ENCODE measurements around the gene EZH1.
A peak's percentile ranks its signal among the peaks of the same experiment; 100 is the strongest.

Gene EZH1

GRCh38 chr17:42698736-42699414 is 46.0 kb downstream of the EZH1 start:
- Histone ChIP-seq H3K4me3 (ENCODE audit: severe bottlenecking) (no peak overlapping the region), H3K27ac (ENCODE audit: poor library complexity, severe bottlenecking) (no peak overlapping the region), H3K27me3 (ENCODE audit: insufficient read depth, poor library complexity, severe bottlenecking) (no peaks in the 10 kb centered on the region), H3K36me3 (ENCODE audit: low read depth) (peaks cover 17% of the 10 kb centered on the region), H3K9me3 (ENCODE audit: severe bottlenecking) (no peaks in the 10 kb centered on the region), H3K4me1 (ENCODE audit: insufficient read depth, poor library complexity, severe bottlenecking) (no peaks in the 10 kb centered on the region)
- DNase-seq (ENCODE audit: low spot score) (no peak), ATAC-seq (ENCODE audit: low read depth) (peak; percentile 43)
- TF ChIP-seq, protein P1, sequence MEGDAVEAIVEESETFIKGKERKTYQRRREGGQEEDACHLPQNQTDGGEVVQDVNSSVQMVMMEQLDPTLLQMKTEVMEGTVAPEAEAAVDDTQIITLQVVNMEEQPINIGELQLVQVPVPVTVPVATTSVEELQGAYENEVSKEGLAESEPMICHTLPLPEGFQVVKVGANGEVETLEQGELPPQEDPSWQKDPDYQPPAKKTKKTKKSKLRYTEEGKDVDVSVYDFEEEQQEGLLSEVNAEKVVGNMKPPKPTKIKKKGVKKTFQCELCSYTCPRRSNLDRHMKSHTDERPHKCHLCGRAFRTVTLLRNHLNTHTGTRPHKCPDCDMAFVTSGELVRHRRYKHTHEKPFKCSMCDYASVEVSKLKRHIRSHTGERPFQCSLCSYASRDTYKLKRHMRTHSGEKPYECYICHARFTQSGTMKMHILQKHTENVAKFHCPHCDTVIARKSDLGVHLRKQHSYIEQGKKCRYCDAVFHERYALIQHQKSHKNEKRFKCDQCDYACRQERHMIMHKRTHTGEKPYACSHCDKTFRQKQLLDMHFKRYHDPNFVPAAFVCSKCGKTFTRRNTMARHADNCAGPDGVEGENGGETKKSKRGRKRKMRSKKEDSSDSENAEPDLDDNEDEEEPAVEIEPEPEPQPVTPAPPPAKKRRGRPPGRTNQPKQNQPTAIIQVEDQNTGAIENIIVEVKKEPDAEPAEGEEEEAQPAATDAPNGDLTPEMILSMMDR (IDR thresholded peaks at IDR 0.05; ENCODE audit: poor library complexity, severe bottlenecking) = no peak

DNA sequence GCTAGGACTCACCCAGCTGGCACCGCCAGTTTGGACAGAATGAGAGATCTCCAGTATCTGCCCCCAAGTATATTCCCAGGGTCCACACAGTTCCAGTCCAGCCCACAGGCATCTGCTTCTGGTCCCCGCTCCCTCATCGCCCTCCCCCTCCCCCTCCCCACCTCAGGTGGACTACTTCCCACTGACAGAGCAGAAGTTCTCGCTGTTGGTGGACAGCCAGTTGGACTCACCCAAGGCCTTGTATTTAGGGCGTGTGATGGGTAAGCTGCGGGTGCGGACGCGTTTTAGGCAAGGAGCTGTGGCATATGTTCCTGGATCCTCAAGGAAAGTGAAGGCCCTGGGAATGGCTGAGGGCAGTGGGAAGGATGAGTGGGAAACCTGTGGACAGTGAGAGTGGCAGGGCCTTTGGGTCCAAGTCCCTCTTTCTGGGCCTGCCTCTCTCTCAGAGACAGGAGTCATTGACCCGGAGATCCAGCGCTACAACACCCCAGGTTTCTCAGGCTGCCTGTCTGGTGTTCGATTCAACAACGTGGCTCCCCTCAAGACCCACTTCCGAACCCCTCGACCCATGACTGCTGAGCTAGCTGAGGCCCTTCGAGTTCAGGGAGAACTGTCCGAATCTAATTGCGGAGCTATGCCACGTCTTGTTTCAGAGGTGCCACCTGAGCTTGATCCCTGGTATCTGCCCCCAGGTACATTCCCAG is 47.6 kb downstream of the EZH1 start:
- ATAC-seq (ENCODE audit: low read depth) (no peak), DNase-seq (ENCODE audit: low spot score) (peak; percentile 16)
- TF ChIP-seq, protein P1 (IDR thresholded peaks at IDR 0.05; ENCODE audit: poor library complexity, severe bottlenecking) = no peak
- Histone ChIP-seq H3K27ac (ENCODE audit: poor library complexity, severe bottlenecking) (no peak overlapping the region), H3K4me3 (ENCODE audit: severe bottlenecking) (no peak overlapping the region), H3K36me3 (ENCODE audit: low read depth) (0 out of 2 replicates have a peak, but pooled peaks cover 4% of the 10 kb centered on the region), H3K9me3 (ENCODE audit: severe bottlenecking) (no peaks in the 10 kb centered on the region), H3K4me1 (ENCODE audit: insufficient read depth, poor library complexity, severe bottlenecking) (no peaks in the 10 kb centered on the region), H3K27me3 (ENCODE audit: insufficient read depth, poor library complexity, severe bottlenecking) (no peaks in the 10 kb centered on the region)

DNA sequence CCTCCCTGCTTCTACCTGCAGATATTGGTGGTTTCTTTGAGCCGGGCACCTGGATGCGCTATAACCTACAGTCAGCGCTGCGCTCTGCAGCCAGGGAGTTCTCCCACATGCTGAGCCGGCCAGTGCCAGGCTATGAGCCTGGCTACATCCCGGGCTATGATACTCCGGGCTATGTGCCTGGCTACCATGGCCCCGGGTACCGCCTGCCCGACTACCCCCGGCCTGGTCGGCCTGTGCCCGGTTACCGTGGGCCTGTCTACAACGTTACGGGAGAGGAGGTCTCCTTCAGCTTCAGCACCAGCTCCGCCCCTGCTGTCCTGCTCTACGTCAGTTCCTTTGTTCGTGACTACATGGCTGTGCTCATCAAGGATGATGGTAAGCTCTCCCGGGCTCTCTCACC is 49.3 kb downstream of the EZH1 start:
- Histone ChIP-seq H3K9me3 (ENCODE audit: severe bottlenecking) (no peaks in the 10 kb centered on the region), H3K36me3 (ENCODE audit: low read depth) (0 out of 2 replicates have a peak, but pooled peaks cover 4% of the 10 kb centered on the region), H3K27ac (ENCODE audit: poor library complexity, severe bottlenecking) (no peak overlapping the region), H3K4me3 (ENCODE audit: severe bottlenecking) (no peak overlapping the region), H3K4me1 (ENCODE audit: insufficient read depth, poor library complexity, severe bottlenecking) (no peaks in the 10 kb centered on the region), H3K27me3 (ENCODE audit: insufficient read depth, poor library complexity, severe bottlenecking) (no peaks in the 10 kb centered on the region)
- ATAC-seq (ENCODE audit: low read depth) (no peak), DNase-seq (ENCODE audit: low spot score) (peak; percentile 56)
- TF ChIP-seq, protein P1 (IDR thresholded peaks at IDR 0.05; ENCODE audit: poor library complexity, severe bottlenecking) = no peak

GRCh38 chr17:42694524-42694923 is 50.3 kb downstream of the EZH1 start:
- Histone ChIP-seq H3K4me1 (ENCODE audit: insufficient read depth, poor library complexity, severe bottlenecking) (no peaks in the 10 kb centered on the region), H3K36me3 (ENCODE audit: low read depth) (0 out of 2 replicates have a peak, but pooled peaks cover 1% of the 10 kb centered on the region), H3K4me3 (ENCODE audit: severe bottlenecking) (no peak overlapping the region), H3K27me3 (ENCODE audit: insufficient read depth, poor library complexity, severe bottlenecking) (no peaks in the 10 kb centered on the region), H3K9me3 (ENCODE audit: severe bottlenecking) (no peaks in the 10 kb centered on the region), H3K27ac (ENCODE audit: poor library complexity, severe bottlenecking) (no peak overlapping the region)
- ATAC-seq (ENCODE audit: low read depth) = no peak; the same call in 2 of the 3 replicates
- TF ChIP-seq, protein P1 (IDR thresholded peaks at IDR 0.05; ENCODE audit: poor library complexity, severe bottlenecking) = no peak
- no peak for DNase-seq (ENCODE audit: low spot score)

- no peak for ATAC-seq (ENCODE audit: low read depth)
- TF ChIP-seq, protein P1 (IDR thresholded peaks at IDR 0.05; ENCODE audit: poor library complexity, severe bottlenecking) = no peak
Observed at GRCh38 chr17:42692489-42692888, 52.4 kb downstream of the EZH1 start.

More at GRCh38 chr17:42692489-42692888, 52.4 kb downstream of the EZH1 start:
- Histone ChIP-seq H3K4me1 (ENCODE audit: insufficient read depth, poor library complexity, severe bottlenecking) (no peaks in the 10 kb centered on the region), H3K9me3 (ENCODE audit: severe bottlenecking) (no peaks in the 10 kb centered on the region), H3K4me3 (ENCODE audit: severe bottlenecking) (no peak overlapping the region), H3K27me3 (ENCODE audit: insufficient read depth, poor library complexity, severe bottlenecking) (no peaks in the 10 kb centered on the region), H3K36me3 (ENCODE audit: low read depth) (no peaks in the 10 kb centered on the region), H3K27ac (ENCODE audit: poor library complexity, severe bottlenecking) (no peak overlapping the region)
- DNase-seq (ENCODE audit: low spot score) = no peak

Data from RWPE2 (cell line).